H9 (cell line): Measurements from ENCODE around the gene MAGEA2. TPM values are rescaled to one million over a fixed set of nuclear protein-coding genes. Genes with fewer than 3 reads are reported as not detected.

Experiments used
- DNase-seq: peaks from one replicate; pipeline ENCODE4 v3.0.0-alpha.2; 2017
- H2AFZ ChIP-seq: one replicate; pipeline ENCODE4 v1.6.1; 2013; ENCODE audit warnings: mild to moderate bottlenecking, low read length, control low read depth, moderate library complexity
- H2AK5ac ChIP-seq: 2 replicates; pipeline ENCODE4 v1.6.1; 2013; ENCODE audit warnings: low read length, control low read depth, mixed read lengths; ENCODE audit not compliant: insufficient read length
- H2BK120ac ChIP-seq: one replicate; pipeline ENCODE4 v1.6.1; 2013; ENCODE audit warnings: low read depth, mild to moderate bottlenecking, low read length, control low read depth, inconsistent platforms; ENCODE audit not compliant: poor library complexity, severe bottlenecking
- H2BK12ac ChIP-seq: 2 replicates; pipeline ENCODE4 v1.6.1; 2013; ENCODE audit warnings: low read length, control low read depth, mixed read lengths, low read depth; ENCODE audit not compliant: insufficient read length
- H2BK15ac ChIP-seq: 2 replicates; pipeline ENCODE4 v1.6.1; 2013; ENCODE audit warnings: low read depth, low read length, control low read depth
- H2BK20ac ChIP-seq: one replicate; pipeline ENCODE4 v1.6.1; 2013; ENCODE audit warnings: low read depth, mild to moderate bottlenecking, low read length, control low read depth, inconsistent platforms; ENCODE audit not compliant: poor library complexity, severe bottlenecking
- H2BK5ac ChIP-seq: 2 replicates; pipeline ENCODE4 v1.6.1; 2013; ENCODE audit warnings: low read length, control low read depth, mixed read lengths; ENCODE audit not compliant: insufficient read length
- H3K14ac ChIP-seq: 2 replicates; pipeline ENCODE4 v1.6.1; 2013; ENCODE audit warnings: low read length, control low read depth; ENCODE audit not compliant: insufficient read depth
- H3K18ac ChIP-seq: 2 replicates; pipeline ENCODE4 v1.6.1; 2013; ENCODE audit warnings: low read depth, mild to moderate bottlenecking, mixed read lengths, low read length, control low read depth; ENCODE audit not compliant: insufficient read length
- H3K23ac ChIP-seq: 2 replicates; pipeline ENCODE4 v1.6.1; 2013; ENCODE audit warnings: low read length, control low read depth, mixed read lengths, low read depth; ENCODE audit not compliant: insufficient read length
- H3K23me2 ChIP-seq: 2 replicates; pipeline ENCODE4 v1.6.1; 2013; ENCODE audit warnings: low read depth, mild to moderate bottlenecking, mixed read lengths, low read length, control low read depth; ENCODE audit not compliant: insufficient read length, poor library complexity, severe bottlenecking
- H3K27ac ChIP-seq: 2 replicates; pipeline ENCODE4 v1.5.1; 2013; ENCODE audit warnings: low read length, control low read depth, mixed read lengths, low read depth; ENCODE audit not compliant: insufficient read length
- H3K27me3 ChIP-seq: 2 replicates; pipeline ENCODE4 v1.6.1; 2013; ENCODE audit warnings: low read length, control low read depth, inconsistent platforms; ENCODE audit not compliant: insufficient read depth
- H3K4ac ChIP-seq: 2 replicates; pipeline ENCODE4 v1.6.1; 2013; ENCODE audit warnings: low read depth, mild to moderate bottlenecking, control low read depth, inconsistent platforms, low read length, moderate library complexity
- H3K4me1 ChIP-seq: 2 replicates; pipeline ENCODE4 v1.6.1; 2013; ENCODE audit warnings: low read length, control low read depth, inconsistent platforms; ENCODE audit not compliant: insufficient read depth
- H3K4me2 ChIP-seq: 2 replicates; pipeline ENCODE4 v1.6.1; 2013; ENCODE audit warnings: low read length, control low read depth, mixed read lengths; ENCODE audit not compliant: insufficient read length, insufficient read depth
- H3K56ac ChIP-seq: 2 replicates; pipeline ENCODE4 v1.6.1; 2013; ENCODE audit warnings: low read depth, mild to moderate bottlenecking, mixed read lengths, low read length, control low read depth; ENCODE audit not compliant: insufficient read length
- H3K79me1 ChIP-seq: 2 replicates; pipeline ENCODE4 v1.6.1; 2013; ENCODE audit warnings: low read depth, mild to moderate bottlenecking, moderate library complexity, low read length, control low read depth, inconsistent platforms; ENCODE audit not compliant: insufficient read depth, poor library complexity, severe bottlenecking
- H3K79me2 ChIP-seq: 2 replicates; pipeline ENCODE4 v1.6.1; 2013; ENCODE audit warnings: low read length, control low read depth, inconsistent platforms; ENCODE audit not compliant: insufficient read depth
- H3K9ac ChIP-seq: 2 replicates; pipeline ENCODE4 v1.6.1; 2013; ENCODE audit warnings: low read length, control low read depth, mixed read lengths; ENCODE audit not compliant: insufficient read length; ENCODE audit errors: extremely low read depth
- H3K9me3 ChIP-seq: one replicate; pipeline ENCODE4 v1.6.1; 2013; ENCODE audit warnings: low read depth, low read length, inconsistent platforms; ENCODE audit not compliant: control insufficient read depth
- H3T11ph ChIP-seq: one replicate; pipeline ENCODE4 v1.6.1; 2013; ENCODE audit warnings: mild to moderate bottlenecking, low read length, control low read depth, inconsistent platforms
- H4K20me1 ChIP-seq: one replicate; pipeline ENCODE4 v1.6.1; 2013; ENCODE audit not compliant: control insufficient read depth, insufficient read length, insufficient read depth
- H4K5ac ChIP-seq: 2 replicates; pipeline ENCODE4 v1.6.1; 2013; ENCODE audit warnings: low read depth, mild to moderate bottlenecking, mixed read lengths, low read length, control low read depth; ENCODE audit not compliant: insufficient read length
- H4K8ac ChIP-seq: replicated peaks from 2 replicates; pipeline ENCODE4 v1.6.1; 2013; ENCODE audit warnings: low read length, control low read depth, mixed read lengths, low read depth; ENCODE audit not compliant: insufficient read length
- H4K91ac ChIP-seq: 2 replicates; pipeline ENCODE4 v1.6.1; 2013; ENCODE audit warnings: low read depth, mild to moderate bottlenecking, moderate library complexity, mixed read lengths, low read length, control low read depth; ENCODE audit not compliant: insufficient read length
- H3K27ac Mint-ChIP-seq, 3 experiments: 2 replicates in 2 of 3; 3 replicates in 1 of 3; pipeline ENCODE4 v1.8.0; 2020 to 2021; ENCODE audit warnings: mixed read lengths in 3 of 3, mild to moderate bottlenecking in 1 of 3, moderate library complexity in 1 of 3
- H3K27me3 Mint-ChIP-seq: 2 replicates; pipeline ENCODE4 v1.8.0; 2021; ENCODE audit warnings: low read depth, mild to moderate bottlenecking, moderate library complexity, mixed read lengths
- H3K36me3 Mint-ChIP-seq, 3 experiments: 2 replicates in 2 of 3; 3 replicates in 1 of 3; pipeline ENCODE4 v1.8.0; 2020 to 2021; ENCODE audit warnings: low read depth in 3 of 3, mixed read lengths in 3 of 3; ENCODE audit not compliant: insufficient read depth in 1 of 3
- H3K4me1 Mint-ChIP-seq, 2 experiments: 2 replicates each; pipeline ENCODE4 v1.8.0; 2020; ENCODE audit warnings: mixed read lengths in 2 of 2
- H3K4me3 Mint-ChIP-seq, 2 experiments: 2 replicates in 1 of 2; 3 replicates in 1 of 2; pipeline ENCODE4 v1.8.0; 2020 to 2021; ENCODE audit warnings: mild to moderate bottlenecking in 2 of 2, mixed read lengths in 2 of 2, moderate library complexity in 1 of 2
- H3K9me3 Mint-ChIP-seq, 2 experiments: 2 replicates in 1 of 2; 3 replicates in 1 of 2; pipeline ENCODE4 v1.8.0; 2020; ENCODE audit warnings: mild to moderate bottlenecking in 2 of 2, mixed read lengths in 2 of 2, moderate library complexity in 1 of 2
- WGBS: extraction: QIAGEN DNeasy Blood & Tissue Kit; methylation state at CpG from one replicate; pipeline ENCODE4 v1.1.7; 2013; ENCODE audit warnings: missing lambda C conversion rate, low lambda C conversion rate, mixed read lengths; ENCODE audit not compliant: insufficient read length; ENCODE audit errors: extremely low coverage; 5-methylcytosine and 5-hydroxymethylcytosine counted together
- total RNA-seq: library from RNA; stranded (reverse); gene quantifications from 2 replicates; pipeline ENCODE4 v1.2.1, GENCODE V29; 2021
- TF ChIP-seq, protein P1 (sequence below): fragments of 200-600 bp; sonication (generic); conservative IDR thresholded peaks from 3 replicates; pipeline ENCODE4 v1.8.0; 2021; ENCODE audit warnings: antibody characterized with exemption, mild to moderate bottlenecking

The MAGEA2 gene
- total RNA-seq, 1 experiment from 2014 or later, result 0.13 TPM

DNA sequence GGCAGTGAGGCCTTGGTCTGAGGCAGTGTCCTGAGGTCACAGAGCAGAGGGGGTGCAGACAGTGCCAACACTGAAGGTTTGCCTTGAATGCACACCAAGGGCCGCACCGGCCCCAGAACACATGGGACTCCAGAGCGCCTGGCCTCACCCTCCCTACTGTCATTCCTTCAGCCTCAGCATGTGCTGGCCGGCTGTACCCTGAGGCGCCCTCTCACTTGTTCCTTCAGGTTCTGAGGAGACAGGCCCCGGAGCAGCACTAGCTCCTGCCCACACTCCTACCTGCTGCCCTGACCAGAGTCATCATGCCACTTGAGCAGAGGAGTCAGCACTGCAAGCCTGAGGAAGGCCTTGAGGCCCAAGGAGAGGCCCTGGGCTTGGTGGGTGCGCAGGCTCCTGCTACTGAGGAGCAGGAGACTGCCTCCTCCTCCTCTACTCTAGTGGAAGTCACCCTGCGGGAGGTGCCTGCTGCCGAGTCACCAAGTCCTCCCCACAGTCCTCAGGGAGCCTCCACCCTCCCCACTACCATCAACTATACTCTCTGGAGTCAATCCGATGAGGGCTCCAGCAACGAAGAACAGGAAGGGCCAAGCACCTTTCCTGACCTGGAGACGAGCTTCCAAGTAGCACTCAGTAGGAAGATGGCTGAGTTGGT lies 17.7 kb downstream of the MAGEA2 start:
- Histone ChIP-seq H3K9me3 (peaks cover 4% of the 10 kb centered on the region), H2AFZ (no peak overlapping the region), H3K4me2 (no peak overlapping the region), H4K5ac (no peak overlapping the region), H3K9ac (no peak overlapping the region), H3K27ac (no peak overlapping the region), H2BK12ac (no peak overlapping the region), H3K56ac (no peak overlapping the region), H4K20me1 (no peaks in the 10 kb centered on the region), H2BK5ac (no peak overlapping the region), H3K79me1 (no peaks in the 10 kb centered on the region), H3K79me2 (no peaks in the 10 kb centered on the region), H2BK20ac (no peak overlapping the region), H3K23ac (no peak overlapping the region), H3K14ac (no peak overlapping the region), H3T11ph (no peak overlapping the region), H4K8ac (no peak overlapping the region), H3K4me1 (no peaks in the 10 kb centered on the region), H3K23me2 (no peaks in the 10 kb centered on the region), H2BK120ac (no peak overlapping the region), H3K27me3 (no peaks in the 10 kb centered on the region), H2BK15ac (no peak overlapping the region), H3K18ac (no peak overlapping the region), H3K4ac (no peak overlapping the region), H4K91ac (no peak overlapping the region), H2AK5ac (no peak overlapping the region)
- H3K27me3 Mint-ChIP-seq, result peaks cover 5% of the 10 kb centered on the region
- H3K4me3 Mint-ChIP-seq, result no peak overlapping the region
- no CpG with 5 or more reads among the region's 12 CpGs for WGBS
- peaks cover 61 to 82% of the 10 kb centered on the region in 2 experiments for H3K9me3 Mint-ChIP-seq
- no peaks in the 10 kb centered on the region for H3K4me1 Mint-ChIP-seq
- H3K27ac Mint-ChIP-seq, result no peak overlapping the region
- no peak for DNase-seq
- peaks cover 0 to 2% (median 1%) of the 10 kb centered on the region in 3 experiments; a peak in 2 of 7 replicates for H3K36me3 Mint-ChIP-seq
- TF ChIP-seq, protein P1, sequence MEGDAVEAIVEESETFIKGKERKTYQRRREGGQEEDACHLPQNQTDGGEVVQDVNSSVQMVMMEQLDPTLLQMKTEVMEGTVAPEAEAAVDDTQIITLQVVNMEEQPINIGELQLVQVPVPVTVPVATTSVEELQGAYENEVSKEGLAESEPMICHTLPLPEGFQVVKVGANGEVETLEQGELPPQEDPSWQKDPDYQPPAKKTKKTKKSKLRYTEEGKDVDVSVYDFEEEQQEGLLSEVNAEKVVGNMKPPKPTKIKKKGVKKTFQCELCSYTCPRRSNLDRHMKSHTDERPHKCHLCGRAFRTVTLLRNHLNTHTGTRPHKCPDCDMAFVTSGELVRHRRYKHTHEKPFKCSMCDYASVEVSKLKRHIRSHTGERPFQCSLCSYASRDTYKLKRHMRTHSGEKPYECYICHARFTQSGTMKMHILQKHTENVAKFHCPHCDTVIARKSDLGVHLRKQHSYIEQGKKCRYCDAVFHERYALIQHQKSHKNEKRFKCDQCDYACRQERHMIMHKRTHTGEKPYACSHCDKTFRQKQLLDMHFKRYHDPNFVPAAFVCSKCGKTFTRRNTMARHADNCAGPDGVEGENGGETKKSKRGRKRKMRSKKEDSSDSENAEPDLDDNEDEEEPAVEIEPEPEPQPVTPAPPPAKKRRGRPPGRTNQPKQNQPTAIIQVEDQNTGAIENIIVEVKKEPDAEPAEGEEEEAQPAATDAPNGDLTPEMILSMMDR, result no peak
